Adrenal gland (tissue), 12 donors: Measurements from ENCODE around the gene XKR7. TPM values are rescaled to one million over a fixed set of nuclear protein-coding genes. Genes with fewer than 3 reads are reported as not detected.

ENCODE experiments used
- DNase-seq, 7 donors: peaks; one replicate each; pipeline ENCODE4 v3.0.0-alpha.2; 2019 to 2020
- H3K27ac ChIP-seq, 5 donors: fragments of 200-600 bp; sonication (generic) in 4 of 5; 1 replicate in 3 of 5; 2 replicates in 2 of 5; pipeline versions ENCODE4 v1.5.1 to v1.8.0; 2016 to 2020; ENCODE audit warnings: mild to moderate bottlenecking in 1 of 5
- H3K27me3 ChIP-seq: fragments of 200-600 bp; 2 replicates; pipeline ENCODE4 v1.8.0; 2021
- H3K36me3 ChIP-seq, 2 donors: fragments of 200-600 bp; replicated peaks in 1 of 2; 1 replicate in 1 of 2; 2 replicates in 1 of 2; pipeline versions ENCODE4 v1.5.1 to v1.8.0; 2018 to 2022
- H3K4me1 ChIP-seq, 2 donors: fragments of 200-600 bp; replicated peaks in 1 of 2; 1 replicate in 1 of 2; 2 replicates in 1 of 2; pipeline versions ENCODE4 v1.5.1 to v1.8.0; 2018 to 2021
- H3K4me3 ChIP-seq, 4 donors: fragments of 200-600 bp; sonication (generic) in 3 of 4; one replicate each; pipeline ENCODE4 v1.5.1; 2016 to 2018
- H3K9me3 ChIP-seq, 3 donors: fragments of 200-600 bp; sonication (generic) in 1 of 3; replicated peaks in 1 of 3; 1 replicate in 2 of 3; 2 replicates in 1 of 3; pipeline versions ENCODE4 v1.5.1 to v1.8.0; 2016 to 2021
- POLR2A ChIP-seq, 2 donors: fragments of 450-650 bp; IDR thresholded peaks; one replicate each; pipeline ENCODE4 v1.6.1; 2017; ENCODE audit warnings: antibody characterized with exemption in 2 of 2, mild to moderate bottlenecking in 2 of 2, moderate library complexity in 1 of 2
- WGBS, 4 donors: extraction: QIAGEN DNeasy Blood & Tissue Kit in 2 of 4; methylation state at CpG; one replicate each; pipeline versions ENCODE4 v1.1.5 to v1.1.7; 2013 to 2017; 5-methylcytosine and 5-hydroxymethylcytosine counted together
- intact Hi-C, 2 donors: fragments of 100-400 bp; cut with DNase I; formaldehyde crosslinking; loops; one replicate each; pipeline versions ENCODE4 v1.14.1 to v1.15.0; 2022 to 2023
- polyA plus RNA-seq, 3 donors: library from polyadenylated mRNA; stranded (reverse); fragments of 200-250 nt in 2 of 3; fragments of 350-450 nt in 1 of 3; fragmentation: Illumina TruSeq in 1 of 3; extraction: RNeasy Lipid Tissue Mini Kit (QIAGEN cat#74804) in 1 of 3; gene quantifications; one replicate each; pipeline ENCODE4 v1.2.3, GENCODE V29; 2013 to 2014
- total RNA-seq, 9 donors: library from RNA; depleted of rRNA in 4 of 9; stranded (reverse); fragments of >200 nt in 4 of 9; fragments of 120-200 nt in 1 of 9; fragmentation: NEBNext Ultra II Directional in 1 of 9; extraction: Animal tissue kit (Norgen Biotek cat#: 25700) in 1 of 9; gene quantifications; one replicate each; pipeline versions ENCODE4 v1.1.0 to v1.2.4, GENCODE V29; 2013 to 2023
- TF ChIP-seq, protein P1 (sequence below), 6 experiments: fragments of 450-650 bp in 4 of 6; fragments of 200-600 bp in 2 of 6; sonication (generic) in 1 of 6; IDR thresholded peaks; 1 replicate in 5 of 6; 2 replicates in 1 of 6; pipeline versions ENCODE4 v1.5.1 to v1.8.0; 2016 to 2021; ENCODE audit warnings: antibody characterized with exemption in 6 of 6, mild to moderate bottlenecking in 2 of 6, moderate library complexity in 1 of 6
- donor health status: healthy with polysubstance abuse.
- donor health status: Bipolar disorder and iron deficiency.
- donor health status: DM: yes; HTN: yes; CAD: no.
- donor health status: DM: no; HTN: no; CAD: no.
- donor health status: DM: no; HTN: no; CAD: no.
- donor health status: DM: yes; HTN: yes; CAD: no.

Gene XKR7
- total and polyA plus RNA-seq, 12 donors: 0.04 to 0.56 (median 0.30) TPM; not detected in 4

DNA sequence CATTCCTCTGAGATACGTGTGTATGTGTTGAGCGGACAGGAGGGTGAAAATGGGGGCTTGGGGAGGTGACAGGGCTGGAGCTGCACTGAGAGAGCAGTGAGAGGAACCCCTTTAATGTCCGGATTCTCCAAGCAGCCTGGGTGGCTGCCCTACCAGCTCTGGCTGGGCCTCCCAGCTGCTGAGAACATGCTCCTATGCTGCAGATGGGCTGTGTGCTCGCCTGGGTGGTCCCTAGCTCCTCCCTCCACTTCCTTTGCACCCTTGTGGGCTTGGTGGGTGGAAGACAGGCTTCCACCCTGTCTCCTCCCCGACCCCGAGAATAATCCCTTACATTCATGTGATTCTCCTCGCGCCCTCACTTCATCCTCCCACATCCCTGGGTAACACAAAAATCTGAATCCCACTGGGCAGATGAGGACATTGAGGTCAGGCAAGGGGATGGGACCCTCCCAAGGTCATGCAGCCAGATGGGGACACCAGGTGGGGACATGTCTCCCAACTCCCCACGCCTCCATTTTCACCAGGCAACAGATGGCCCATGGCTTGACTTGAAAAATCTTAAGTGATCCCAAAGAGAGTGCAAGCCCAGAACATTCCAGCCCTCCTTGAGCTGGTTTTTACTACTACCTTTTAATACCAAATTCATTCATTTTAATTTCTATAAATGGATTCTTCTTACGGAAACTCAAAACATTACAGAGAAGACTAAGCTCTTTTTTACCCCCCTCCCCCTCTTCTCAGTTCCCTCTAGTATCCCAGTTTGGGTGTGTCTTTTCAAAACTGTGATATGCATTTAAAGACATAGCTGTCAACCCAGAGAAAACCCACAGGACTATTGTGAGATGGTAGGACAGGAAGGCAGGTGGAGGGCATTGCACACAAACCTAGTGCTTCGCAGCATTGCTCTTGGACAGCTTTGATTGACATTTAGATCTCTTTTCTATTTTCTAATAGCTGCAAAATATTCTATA lies 11.1 kb upstream of the XKR7 start:
- no peak for TF ChIP-seq POLR2A (IDR thresholded peaks at IDR 0.05)
- TF ChIP-seq, protein P1, sequence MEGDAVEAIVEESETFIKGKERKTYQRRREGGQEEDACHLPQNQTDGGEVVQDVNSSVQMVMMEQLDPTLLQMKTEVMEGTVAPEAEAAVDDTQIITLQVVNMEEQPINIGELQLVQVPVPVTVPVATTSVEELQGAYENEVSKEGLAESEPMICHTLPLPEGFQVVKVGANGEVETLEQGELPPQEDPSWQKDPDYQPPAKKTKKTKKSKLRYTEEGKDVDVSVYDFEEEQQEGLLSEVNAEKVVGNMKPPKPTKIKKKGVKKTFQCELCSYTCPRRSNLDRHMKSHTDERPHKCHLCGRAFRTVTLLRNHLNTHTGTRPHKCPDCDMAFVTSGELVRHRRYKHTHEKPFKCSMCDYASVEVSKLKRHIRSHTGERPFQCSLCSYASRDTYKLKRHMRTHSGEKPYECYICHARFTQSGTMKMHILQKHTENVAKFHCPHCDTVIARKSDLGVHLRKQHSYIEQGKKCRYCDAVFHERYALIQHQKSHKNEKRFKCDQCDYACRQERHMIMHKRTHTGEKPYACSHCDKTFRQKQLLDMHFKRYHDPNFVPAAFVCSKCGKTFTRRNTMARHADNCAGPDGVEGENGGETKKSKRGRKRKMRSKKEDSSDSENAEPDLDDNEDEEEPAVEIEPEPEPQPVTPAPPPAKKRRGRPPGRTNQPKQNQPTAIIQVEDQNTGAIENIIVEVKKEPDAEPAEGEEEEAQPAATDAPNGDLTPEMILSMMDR (IDR thresholded peaks at IDR 0.05): no peak
- no peaks in the 10 kb centered on the region for H3K4me1 ChIP-seq
- no peaks in the 10 kb centered on the region for H3K36me3 ChIP-seq
- WGBS, 4 donors: 31 to 48% (median 44%) methylated on average over 11 of the region's 11 CpGs
- no peak overlapping the region for H3K4me3 ChIP-seq
- DNase-seq: no peak
- H3K27me3 ChIP-seq: no peaks in the 10 kb centered on the region
- intact Hi-C loops: no loop called here
- H3K27ac ChIP-seq: no peak overlapping the region
- H3K9me3 ChIP-seq: no peaks in the 10 kb centered on the region

DNA sequence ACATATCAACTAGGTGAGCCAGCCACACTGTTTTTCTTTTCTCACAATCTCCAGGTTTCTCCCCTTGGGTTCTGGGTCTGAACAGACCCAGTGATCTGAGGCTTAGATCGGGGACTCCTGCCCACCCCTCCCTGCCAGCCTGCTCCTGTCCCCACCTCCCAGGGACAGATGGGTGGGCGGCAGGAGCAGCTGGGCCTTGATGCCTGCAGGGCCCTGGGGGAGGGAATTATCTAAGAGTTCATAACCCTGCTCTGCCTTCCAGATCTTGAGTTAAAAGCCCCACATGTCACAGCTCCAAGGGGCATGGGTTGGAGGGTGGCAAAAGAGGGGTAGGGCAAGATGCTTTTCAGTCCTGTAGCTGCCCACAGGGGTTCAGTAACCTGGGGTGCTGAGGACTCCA lies 5.2 kb upstream of the XKR7 start:
- no peaks in the 10 kb centered on the region for H3K9me3 ChIP-seq
- 55 to 62% (median 59%) methylated on average over 2 of the region's 2 CpGs for WGBS, 4 donors
- no peak overlapping the region for H3K4me3 ChIP-seq
- peaks cover 17% of the 10 kb centered on the region for H3K27me3 ChIP-seq
- intact Hi-C loops: loop anchor here in 1 of 2 donors (10.0 kb wide), 1 partner anchor 632 kb away; no protein-coding TSS in a partner anchor
- no peaks in the 10 kb centered on the region for H3K4me1 ChIP-seq
- no peak for DNase-seq
- no peaks in the 10 kb centered on the region for H3K36me3 ChIP-seq
- TF ChIP-seq POLR2A (IDR thresholded peaks at IDR 0.05): no peak
- TF ChIP-seq, protein P1 (IDR thresholded peaks at IDR 0.05): no peak
- H3K27ac ChIP-seq: no peak overlapping the region

DNA sequence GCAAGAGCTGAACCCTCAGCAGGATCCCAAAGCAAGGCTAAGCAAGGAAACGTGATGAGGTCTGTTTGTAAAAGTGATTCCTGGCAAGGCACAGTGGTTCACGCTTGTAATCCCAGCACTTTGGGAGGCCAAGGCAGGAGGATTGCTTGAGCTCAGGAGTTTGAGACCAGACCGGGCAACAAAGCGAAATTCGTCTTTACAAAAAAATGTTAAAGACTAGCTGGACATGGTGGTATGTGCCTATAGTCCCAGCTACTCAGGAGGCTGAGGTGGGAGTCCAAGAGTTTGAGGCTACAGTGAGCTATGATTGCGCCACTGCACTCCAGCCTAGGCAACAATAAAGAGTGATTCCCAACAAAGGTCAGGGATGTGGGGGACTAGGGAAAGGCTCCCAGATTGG lies 4.1 kb upstream of the XKR7 start:
- Histone ChIP-seq H3K9me3 (no peaks in the 10 kb centered on the region), H3K27me3 (peaks cover 19% of the 10 kb centered on the region), H3K36me3 (no peaks in the 10 kb centered on the region), H3K4me1 (no peaks in the 10 kb centered on the region), H3K27ac (no peak overlapping the region), H3K4me3 (no peak overlapping the region)
- intact Hi-C loops: loop anchor here in 1 of 2 donors (10.0 kb wide), 1 partner anchor 631 kb away; no protein-coding TSS in a partner anchor
- WGBS, 4 donors: 59 to 70% (median 61%) methylated on average over 6 of the region's 6 CpGs
- DNase-seq: no peak
- no peak for TF ChIP-seq POLR2A (IDR thresholded peaks at IDR 0.05)
- TF ChIP-seq, protein P1 (IDR thresholded peaks at IDR 0.05): no peak

DNA sequence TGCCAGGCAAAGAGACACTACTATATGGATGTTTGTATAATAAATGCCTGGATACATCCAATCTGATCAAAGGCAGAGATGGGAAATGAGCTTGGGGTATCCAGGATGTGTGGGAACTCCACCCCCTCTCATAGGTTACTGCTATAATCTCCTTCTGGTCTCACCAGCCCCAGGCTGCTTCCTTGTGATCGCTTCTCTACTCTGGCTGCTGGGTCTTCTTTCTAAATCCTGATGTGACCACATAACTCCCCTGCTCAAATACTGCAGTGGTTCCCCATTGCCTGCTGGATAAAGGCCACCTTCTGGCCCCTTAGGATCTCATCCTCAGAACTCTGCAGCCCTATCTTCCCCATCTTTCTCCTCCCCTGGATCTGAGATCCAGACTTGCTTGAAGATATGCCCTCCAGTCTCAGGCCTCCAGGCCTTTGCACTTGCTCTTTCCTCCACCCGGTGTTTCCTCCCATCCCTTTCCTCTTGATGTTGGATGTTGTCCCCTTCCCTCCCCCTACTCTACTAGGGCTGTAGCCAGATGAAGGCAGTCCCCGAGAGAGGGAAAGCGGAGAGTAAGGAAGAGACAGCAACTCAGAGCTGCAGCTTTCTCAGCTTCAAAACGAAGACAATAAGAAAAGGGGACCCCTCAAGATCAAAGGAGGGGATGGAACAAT lies 828 bp upstream of the XKR7 start:
- TF ChIP-seq, protein P1 (IDR thresholded peaks at IDR 0.05): no peak
- no peak for TF ChIP-seq POLR2A (IDR thresholded peaks at IDR 0.05)
- intact Hi-C loops: loop anchor here in 1 of 2 donors (10.0 kb wide), 1 partner anchor 628 kb away; no protein-coding TSS in a partner anchor
- no peak for DNase-seq
- Histone ChIP-seq H3K4me3 (no peak overlapping the region), H3K36me3 (no peaks in the 10 kb centered on the region), H3K27ac (no peak overlapping the region), H3K9me3 (no peaks in the 10 kb centered on the region), H3K4me1 (no peaks in the 10 kb centered on the region), H3K27me3 (peaks cover 19% of the 10 kb centered on the region)
- WGBS, 4 donors: 7 to 17% (median 10%) methylated on average over 5 of the region's 5 CpGs
